Activated CD8-positive, alpha-beta memory T cell treated with anti-CD3 and anti-CD28 coated beads, Interleukin-2, amount 50 U/mL, for 1 hour (primary cell): Measurements from ENCODE around the gene REL.
"Not testable (repeated sequence)": the region's sequence is repeated elsewhere in the genome, so short reads cannot be mapped to it uniquely, and the experiment has no call there.

Experiments used
- DNase-seq: peaks from one replicate; pipeline ENCODE4 v3.0.0-alpha.2; 2020; ENCODE audit errors: extremely low read depth

REL gene

DNA sequence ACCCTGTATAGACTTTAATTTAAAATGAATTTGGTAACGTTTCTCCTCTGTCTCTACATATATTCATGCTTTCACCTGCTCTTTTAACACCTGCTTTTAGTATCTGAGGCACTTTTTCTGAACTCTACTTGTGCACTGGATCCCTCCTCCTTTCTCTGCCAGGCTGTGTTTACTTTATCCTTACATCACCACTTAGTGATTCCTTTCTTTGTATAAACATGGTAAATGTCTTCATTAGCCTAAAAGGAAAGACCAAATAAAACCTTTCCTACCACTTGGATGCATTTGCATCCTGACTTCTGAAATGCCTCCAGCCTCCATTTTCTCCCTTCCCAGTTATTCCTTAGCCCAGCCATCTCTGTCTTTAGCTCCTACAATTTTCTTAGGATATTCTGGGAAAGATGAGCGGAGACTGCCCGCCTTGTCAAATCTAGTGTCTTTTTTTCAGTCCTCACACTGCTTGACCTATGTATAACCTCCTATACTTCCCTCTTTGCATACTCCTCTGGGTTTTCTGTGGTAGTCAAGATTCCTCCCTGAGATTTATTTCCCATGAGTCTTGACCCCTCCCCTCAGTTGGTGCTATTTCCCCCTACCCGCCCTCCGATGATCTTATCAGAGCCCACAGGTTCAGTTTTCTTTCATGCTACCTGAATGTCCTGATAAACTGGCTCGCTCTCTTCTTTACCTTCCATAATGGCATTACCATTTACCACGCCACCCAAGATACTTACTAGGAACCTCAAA, 44.8 kb downstream of the REL start:
- no peak for DNase-seq

DNA sequence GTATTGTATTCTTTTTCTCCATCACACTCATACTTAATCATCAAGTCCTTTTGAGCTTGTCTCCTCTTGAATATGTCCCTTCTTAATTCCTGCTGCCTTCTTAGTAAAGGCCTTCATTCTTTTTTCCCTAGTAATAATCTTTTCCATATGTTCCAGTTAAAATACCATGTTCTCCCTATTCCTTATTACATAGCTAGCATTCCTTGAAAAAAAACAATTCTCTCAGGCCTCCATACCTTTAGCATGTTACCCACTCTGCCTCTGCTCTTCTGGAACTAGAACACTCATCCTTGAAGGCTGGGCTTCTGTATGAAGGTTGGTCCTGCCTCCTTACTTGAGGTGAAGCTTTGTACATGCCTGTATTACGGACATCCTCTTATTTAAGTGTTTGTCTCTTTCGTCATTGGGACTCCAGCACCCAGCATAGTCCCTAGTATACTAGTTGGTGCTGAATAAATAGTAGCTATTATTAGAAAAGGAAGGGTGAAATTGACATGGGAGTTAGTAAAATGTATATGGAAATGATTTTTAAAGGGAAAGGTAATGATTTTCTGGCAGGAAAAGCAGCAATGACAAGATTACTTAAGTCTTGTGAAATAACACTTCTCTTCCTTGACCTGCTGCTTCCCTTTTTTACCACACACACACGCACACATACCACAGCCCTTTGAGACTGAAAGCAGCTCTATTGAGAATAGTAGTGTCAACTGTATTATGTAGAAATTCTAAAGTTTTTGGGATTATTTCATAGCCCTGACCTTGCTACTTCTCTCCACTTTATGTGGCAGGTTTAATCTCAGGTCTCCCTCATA, 45.6 kb downstream of the REL start:
- DNase-seq = no peak

DNA sequence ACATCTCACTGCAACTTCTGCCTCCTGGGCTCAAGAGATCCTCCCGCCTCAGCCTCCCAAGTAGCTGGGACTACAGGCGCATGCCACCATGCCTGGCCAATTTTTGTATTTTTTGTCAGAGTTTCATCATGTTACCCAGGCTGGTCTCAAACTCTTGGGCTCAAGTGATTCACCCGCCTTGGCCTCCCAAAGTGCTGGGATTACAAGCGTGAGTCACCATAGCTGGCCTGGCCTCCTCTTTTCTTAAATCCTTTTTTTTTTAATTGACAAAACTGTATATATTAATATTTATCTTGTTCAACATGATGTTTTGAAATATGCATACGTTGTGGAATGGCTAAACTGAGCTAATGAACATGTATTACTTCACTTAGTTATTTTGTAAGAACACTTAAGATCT, 50.7 kb downstream of the REL start:
- DNase-seq = not testable (repeated sequence)

DNA sequence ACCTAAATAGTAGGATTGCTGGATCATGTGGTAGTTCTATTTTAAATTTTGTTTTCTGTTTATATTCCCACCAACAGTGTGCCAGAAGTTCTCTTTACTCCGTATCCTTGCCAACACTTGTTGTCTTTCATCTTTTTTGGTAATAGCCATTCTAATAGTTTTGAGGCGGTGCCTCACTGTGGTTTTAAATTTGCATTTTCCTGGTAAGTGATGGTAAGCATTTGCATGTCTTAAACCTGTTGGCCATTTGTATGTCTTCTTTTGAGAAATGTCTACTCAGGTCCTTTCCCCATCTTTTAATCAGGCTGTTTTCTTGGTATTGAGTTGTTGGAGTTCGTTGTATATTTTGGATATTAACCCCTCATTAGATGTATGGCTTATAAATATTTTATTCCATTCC, 51.6 kb downstream of the REL start:
- DNase-seq = no peak

DNA sequence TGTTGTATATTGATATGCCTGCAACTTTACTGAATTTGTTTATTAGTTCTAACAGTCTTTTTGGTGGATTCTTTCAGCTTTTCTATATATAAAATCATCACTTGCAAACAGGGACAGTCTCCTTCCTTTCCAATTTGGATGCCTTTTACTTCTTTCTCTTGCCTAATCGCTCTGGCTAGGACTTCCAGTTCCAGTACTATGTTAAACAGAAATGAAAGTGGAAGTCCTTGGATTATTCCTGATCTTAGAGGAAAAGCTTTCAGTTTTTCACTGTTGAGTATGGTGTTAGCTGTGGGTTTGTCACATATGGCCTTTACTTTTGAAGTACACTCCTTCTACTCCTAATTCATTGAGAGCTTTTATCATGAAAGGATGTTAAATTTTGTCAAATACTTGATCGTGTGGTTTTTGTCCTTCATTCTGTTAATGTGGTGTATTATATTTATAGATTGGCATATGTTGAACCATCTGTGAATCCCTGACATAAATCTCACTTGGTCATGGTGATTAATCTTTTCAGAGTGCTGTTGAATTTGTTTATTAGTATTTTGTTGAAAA, 52.9 kb downstream of the REL start:
- DNase-seq = no peak

DNA sequence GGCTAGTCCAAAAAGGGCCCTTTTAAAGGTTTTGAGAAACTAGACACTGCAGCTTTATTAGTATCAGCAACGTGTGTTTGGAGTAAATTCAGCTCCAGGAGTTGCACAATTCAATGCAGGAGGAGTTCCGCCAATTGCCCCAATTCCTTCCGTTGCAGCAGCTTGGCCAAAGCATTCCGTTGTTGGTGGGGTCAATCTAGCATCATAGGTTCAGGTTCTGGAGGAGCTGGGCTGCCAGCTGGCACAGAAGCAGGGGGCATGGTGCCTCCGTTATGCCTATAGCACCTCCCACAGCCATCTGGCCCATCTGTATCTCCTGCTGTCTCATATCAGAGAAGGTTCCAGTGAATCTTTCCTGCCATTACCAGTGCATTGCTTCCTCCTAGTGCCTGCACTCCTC, 55.4 kb downstream of the REL start:
- DNase-seq = no peak

DNA sequence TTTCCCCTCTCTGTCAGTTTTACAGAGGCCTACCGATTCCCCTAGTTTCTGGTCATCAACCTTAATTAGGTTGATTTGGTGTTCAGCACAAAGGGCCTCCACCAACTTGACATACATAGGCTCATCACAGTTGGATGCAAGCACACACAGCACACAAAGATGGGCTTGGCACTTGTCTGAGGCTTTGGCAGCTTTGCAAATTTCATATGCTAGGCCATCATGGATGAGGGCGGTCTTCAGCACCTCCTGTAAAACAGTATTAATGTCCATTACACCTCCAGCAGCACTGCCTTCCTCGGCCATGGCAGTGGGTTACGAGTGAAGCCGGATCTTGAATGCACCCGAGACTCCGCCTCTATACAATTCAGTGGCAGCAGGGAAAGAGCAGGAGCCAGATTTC, 56.9 kb downstream of the REL start:
- DNase-seq = no peak

DNA sequence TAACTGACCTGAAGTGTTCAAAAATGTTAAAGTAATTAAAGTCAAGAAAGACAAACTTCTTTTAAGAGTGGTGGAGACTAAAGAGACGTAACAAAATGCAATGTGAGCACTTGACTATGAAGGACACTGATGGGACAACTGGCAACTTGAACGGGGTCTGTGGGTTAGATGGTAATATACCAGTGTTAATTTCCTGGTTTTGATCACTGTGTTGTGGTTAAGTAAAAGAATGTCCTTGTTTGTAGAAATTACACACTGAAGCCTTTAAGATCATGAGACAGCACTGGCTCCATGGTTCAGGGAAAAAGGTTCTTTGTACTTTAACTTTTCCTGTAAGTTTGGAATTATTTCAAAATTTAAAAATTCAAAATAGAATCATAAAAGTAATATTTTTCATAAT, 58.2 kb downstream of the REL start:
- no peak for DNase-seq

DNA sequence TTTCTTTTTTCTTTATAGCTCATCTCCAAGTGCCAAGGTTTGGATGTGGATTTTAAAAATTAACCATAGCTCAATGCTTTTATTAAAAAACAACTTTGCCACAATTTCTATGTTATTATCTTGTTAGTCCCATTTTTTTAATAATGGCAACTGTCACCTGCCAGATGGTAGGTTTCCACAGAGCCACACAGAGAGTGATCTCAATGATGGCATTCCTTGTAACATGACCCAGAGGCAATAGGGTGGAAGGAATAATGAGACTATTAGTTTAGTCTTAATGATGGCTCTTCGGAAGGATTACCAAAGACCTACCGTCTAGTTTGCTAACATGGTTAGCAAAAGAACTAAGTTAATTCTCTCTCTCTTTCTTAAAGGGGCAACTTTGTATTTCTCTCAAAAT, 64.0 kb downstream of the REL start:
- no peak for DNase-seq

DNA sequence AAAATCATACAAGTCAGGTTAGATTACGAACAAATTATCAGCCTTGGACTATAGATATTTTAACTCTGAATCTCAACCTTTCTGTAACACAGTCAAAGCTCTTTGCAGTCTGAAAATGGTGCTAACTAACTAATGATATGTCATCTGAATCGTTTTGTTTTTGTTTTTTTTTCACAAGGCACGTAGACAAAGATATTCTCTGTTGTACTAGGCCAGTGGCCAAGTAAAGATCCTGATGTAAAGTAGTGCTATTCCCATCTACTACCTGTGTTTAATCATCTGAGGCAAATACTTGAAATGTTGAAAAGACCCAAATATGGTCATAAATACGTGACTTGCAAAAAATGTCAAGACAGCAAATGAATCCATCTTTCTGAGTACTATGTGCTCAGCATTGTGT, 65.7 kb downstream of the REL start:
- no peak for DNase-seq

DNA sequence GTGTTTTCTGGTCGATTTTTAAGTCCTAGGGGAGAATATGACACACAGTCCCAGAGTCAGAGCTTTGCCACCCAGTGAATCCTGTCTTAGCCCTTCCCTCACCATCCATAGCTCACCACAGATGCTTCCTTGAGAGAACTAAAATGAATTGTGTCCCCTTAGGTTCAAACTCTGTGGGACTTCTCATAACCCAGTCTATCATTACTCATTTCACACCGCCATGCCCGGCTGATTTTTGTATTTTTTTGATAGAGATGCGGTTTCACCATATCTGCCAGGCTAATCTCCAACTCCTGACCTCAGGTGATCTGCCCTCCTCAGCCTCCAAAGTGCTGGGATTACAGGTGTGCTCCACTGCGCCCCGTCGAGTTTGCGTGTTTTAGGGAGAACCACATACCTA, 66.8 kb downstream of the REL start:
- no peak for DNase-seq

DNA sequence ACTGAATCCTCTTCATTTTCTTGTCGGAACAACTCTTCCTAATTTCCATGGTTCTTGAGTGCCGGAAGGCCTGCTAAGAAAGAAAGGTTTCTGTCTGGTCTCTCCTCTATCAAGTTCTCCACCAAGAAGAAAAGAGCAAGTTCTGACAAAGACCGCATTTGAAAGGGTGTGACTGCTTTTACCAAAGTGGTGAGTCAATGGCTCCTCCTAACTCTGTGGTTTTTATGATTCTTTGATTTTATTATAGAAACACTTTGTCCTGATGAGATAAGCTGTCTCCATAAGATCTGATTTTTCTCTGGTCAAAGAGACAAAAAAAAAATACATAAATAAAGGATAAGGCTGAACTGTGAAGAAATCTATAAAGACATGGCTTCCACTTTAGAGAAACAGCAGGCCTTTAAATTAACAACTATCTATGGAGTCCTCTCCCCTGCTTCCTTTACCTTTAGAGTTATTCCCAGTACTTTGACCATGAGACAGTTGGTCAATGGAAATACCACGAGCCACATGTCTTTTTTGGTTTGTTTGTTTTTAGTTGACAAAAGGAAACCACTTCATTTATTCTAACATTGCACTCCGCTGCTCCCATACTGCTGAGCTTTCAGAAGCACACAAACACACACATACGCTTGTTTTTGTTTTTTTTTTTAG, 67.7 kb downstream of the REL start:
- no peak for DNase-seq

DNA sequence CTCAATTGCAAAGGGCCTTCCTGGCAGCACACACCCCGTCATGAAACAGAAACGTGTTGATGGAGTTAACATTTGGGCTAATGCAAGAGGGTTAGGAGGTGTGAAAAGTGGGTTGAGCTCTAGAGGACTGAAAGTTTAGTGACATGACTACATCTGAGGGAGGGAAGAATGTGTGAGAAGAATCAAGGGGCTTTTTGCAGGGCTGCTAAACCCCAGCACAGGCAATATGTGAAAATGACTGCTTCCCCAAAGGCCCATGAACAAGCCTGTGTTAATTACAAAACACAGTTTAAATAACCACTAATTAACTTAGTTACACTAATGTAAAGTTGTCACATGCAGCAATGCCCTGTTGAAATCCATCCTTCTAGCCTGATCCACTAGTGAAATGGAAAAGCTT, 72.8 kb downstream of the REL start:
- no peak for DNase-seq

DNA sequence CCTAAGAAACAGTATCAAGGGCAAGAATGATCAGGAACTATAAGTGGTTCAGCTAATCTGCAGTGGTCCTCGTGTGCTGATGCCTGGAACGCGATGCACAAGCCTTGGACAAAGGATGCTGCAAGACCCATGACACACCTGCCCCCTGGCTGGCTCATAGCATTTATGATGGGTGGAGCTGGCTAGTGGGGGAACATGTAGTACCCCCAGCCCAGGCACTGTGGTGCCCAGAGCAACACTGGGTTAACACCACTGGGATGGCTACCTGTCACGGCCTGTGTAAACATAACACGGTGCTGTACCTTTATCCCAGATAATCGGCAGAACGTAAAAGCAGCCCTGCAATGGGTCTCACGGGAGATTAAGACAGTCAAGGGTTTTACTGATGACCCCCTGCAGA, 75.8 kb downstream of the REL start:
- DNase-seq = no peak

DNA sequence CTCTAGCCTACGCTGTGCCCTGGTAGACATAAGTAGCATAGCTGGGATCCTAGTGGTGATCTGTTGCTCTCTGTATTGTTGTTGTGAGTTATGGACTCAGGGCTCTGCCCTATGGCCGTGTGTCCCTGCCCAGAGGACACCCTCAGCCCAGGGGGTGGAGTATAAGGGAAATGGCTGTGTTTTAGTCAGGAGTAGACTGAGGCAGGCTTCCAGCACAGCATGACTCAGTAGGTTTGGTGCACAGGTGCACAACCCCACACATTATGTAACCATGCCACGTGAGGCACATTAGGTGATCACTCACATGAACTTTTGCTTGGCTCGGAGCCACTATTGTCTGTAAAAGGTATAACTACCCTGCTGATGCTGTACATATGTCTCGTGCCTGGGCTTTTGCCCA, 76.3 kb downstream of the REL start:
- DNase-seq = no peak

DNA sequence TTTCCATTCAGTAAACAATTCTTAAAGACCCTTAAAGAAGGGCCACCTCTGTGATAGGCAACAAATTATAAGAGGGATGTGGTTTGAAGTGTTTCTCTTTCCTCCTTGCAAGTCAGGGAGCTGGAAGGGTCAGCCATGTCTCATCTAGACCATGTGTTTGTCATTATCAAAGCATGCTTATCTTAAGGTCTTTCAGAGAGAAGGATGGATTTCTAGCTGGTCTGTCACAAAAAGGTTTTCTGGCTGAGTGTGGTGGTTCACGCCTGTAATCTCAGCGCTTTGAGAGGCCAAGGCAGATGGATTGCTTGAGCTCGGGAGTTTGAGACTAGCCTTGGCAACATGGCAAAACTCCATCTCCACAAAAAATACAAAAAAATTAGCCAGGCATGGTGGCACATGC, 77.0 kb downstream of the REL start:
- no peak for DNase-seq

DNA sequence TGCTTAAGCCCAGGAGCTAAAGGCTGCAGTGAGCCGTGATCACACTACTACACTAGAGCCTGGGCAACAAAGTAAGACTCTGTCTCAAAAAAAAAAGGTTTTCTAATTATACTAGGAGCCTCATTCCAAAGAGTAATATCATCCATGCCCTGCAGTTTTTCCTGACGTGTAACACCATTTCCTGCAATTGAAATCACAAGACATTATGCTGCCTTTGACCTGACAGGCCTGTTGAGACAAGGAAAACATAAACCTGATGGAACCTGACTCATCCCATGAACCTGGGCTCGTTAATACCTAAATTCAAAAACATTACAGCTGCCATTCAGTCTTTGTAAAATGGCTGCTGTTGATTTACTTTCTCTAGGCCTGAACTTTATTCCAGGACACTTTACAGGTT, 77.4 kb downstream of the REL start:
- no peak for DNase-seq

DNA sequence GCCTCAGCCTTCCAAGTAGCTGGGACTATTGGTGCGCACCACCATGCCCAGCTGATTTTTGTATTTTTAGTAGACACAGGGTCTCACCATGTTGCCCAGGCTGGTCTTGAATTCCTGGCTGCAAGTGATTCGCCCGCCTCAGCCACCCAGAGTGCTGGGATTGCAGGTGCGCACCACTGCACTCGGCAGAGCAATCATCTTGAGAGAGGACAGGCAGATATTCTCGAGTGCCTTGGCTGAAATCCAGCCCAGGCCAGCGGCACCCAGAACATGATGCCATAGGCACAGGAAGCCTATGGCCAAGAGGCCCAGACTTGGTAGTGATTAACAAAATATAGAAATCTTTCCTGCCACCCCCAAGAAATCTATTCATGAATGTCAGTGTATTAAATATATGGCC, 78.1 kb downstream of the REL start:
- DNase-seq = no peak

DNA sequence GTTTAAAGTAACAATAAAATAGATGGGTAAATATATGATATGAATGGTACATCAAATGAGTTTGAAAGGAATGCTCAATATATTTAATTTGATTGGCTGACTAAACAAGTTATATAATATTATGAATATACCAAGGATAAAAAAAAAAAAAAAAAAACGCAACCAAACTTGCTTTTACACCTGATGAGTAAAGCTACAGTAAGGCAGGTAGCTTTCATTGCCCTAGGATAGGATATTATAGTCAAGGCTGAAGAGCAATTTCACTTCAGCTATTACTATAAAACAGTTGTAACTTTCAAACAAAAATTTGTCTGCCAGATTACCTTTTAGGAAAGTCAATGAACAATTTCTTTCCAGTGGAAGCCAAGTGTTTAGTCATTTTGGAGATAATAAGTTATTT, 79.3 kb downstream of the REL start:
- no peak for DNase-seq

DNA sequence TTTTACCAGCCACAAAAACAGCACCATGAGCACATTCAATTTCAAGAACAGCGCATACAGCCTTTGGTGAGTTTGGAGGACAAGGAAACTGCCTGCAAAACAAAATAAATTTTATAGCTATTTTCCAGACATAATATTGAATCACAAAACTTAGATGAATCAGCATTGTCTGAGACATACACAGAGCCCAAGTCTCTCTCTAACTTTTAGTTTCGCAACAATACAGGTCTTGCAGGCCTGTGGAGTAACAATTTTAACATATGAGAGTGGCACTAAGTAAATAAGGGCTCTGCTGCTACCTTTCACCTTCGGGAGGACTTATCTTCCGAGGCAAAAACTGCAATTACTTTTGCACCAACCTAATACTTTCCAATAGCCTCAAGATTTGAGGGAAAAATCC, 80.1 kb downstream of the REL start:
- no peak for DNase-seq

DNA sequence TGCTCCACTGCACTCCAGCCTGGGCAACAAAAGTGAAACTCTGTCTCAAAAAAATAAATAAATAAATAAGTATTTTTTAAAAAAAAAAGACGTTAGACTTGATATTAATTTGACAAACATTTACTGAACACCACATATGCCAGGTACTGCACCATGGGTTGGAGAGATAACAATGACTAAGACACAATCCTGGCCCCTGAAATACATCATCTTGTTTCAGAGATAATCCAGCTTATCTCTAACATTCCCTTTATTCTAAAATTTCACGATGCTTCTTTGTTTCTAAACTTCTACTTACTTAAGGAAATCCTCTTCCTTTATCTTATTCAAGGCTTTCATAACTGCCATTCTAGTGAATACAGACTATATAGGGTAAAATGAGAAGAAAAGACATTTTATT, 81.2 kb downstream of the REL start:
- no peak for DNase-seq

DNA sequence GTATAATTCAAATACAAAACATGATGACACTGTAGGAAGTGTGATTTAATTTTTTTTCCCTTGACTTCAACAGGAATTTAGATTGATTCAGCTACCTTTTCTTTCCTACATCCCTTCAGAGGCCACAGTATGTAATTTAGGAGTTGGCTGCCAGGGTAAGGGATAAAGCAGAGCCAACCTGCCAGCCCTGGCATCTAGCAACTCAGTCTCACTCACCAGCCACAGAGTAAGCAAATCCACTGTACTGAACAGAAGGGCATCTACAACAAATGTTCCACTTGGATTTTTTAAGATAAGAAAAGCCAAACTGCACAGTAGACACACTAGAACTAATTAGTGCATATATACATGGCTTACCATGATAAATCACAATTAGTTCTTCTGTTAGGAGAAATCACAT, 81.8 kb downstream of the REL start:
- no peak for DNase-seq
